ENCODE results near the gene THSD4.

THSD4 gene

GRCh38 chr15:71385026-71385425 is 269.8 kb downstream of the THSD4 start:
- Histone ChIP-seq H3K27ac (ENCODE audit: low read depth, low read length, poor library complexity, severe bottlenecking) (no peak overlapping the region), H3K36me3 (ENCODE audit: insufficient read depth, low read length) (no peaks in the 10 kb centered on the region), H3K9me3 (ENCODE audit: low read length) (no peaks in the 10 kb centered on the region), H4K20me1 (ENCODE audit: insufficient read depth, low read length) (no peaks in the 10 kb centered on the region), H3K9ac (ENCODE audit: low read length) (no peak overlapping the region), H3K4me1 (ENCODE audit: insufficient read depth, low read length, severe bottlenecking) (no peaks in the 10 kb centered on the region), H3K9me2 (ENCODE audit: low read depth, low read length) (no peaks in the 10 kb centered on the region), H2AFZ (ENCODE audit: low read length) (no peak overlapping the region), H3K4me3 (ENCODE audit: low read depth, low read length, poor library complexity, severe bottlenecking) (no peak overlapping the region), H3F3A (ENCODE audit: insufficient read depth, low read length) (no peaks in the 10 kb centered on the region), H3K4me2 (ENCODE audit: low read length) (no peak overlapping the region), H3K27me3 (ENCODE audit: insufficient read depth, low read length) (0 out of 2 replicates have a peak, but pooled peaks cover 4% of the 10 kb centered on the region), H3K79me2 (ENCODE audit: insufficient read depth, low read length) (no peaks in the 10 kb centered on the region)
- no peak for TF ChIP-seq EZH2 (IDR thresholded peaks at IDR 0.05; ENCODE audit: borderline replicate concordance, low read length)
- TF ChIP-seq, protein P1, sequence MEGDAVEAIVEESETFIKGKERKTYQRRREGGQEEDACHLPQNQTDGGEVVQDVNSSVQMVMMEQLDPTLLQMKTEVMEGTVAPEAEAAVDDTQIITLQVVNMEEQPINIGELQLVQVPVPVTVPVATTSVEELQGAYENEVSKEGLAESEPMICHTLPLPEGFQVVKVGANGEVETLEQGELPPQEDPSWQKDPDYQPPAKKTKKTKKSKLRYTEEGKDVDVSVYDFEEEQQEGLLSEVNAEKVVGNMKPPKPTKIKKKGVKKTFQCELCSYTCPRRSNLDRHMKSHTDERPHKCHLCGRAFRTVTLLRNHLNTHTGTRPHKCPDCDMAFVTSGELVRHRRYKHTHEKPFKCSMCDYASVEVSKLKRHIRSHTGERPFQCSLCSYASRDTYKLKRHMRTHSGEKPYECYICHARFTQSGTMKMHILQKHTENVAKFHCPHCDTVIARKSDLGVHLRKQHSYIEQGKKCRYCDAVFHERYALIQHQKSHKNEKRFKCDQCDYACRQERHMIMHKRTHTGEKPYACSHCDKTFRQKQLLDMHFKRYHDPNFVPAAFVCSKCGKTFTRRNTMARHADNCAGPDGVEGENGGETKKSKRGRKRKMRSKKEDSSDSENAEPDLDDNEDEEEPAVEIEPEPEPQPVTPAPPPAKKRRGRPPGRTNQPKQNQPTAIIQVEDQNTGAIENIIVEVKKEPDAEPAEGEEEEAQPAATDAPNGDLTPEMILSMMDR (IDR thresholded peaks at IDR 0.05; ENCODE audit: low read length): no peak

DNA sequence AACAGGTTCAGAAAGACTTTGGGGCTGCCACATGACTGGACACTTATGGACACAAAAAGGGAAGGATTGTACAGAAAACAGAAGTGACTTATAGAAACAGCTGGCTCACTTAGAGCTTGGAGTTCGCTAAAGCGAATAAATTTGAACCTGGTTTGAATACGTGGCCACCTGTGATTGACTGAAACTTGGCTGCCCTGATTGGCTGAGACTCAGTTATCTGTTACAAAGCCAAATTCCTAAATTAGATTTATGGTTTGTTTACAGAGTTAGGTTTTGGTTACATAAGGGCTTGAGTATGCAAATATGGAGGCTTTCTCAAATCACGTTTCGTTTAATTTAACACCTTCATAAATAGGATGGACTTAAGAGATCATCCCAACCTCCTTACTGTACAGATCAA is 270.2 kb downstream of the THSD4 start:
- Histone ChIP-seq H4K20me1 (ENCODE audit: insufficient read depth, low read length) (no peaks in the 10 kb centered on the region), H3K4me3 (ENCODE audit: low read depth, low read length, poor library complexity, severe bottlenecking) (no peak overlapping the region), H3F3A (ENCODE audit: insufficient read depth, low read length) (no peaks in the 10 kb centered on the region), H3K9me3 (ENCODE audit: low read length) (no peaks in the 10 kb centered on the region), H3K79me2 (ENCODE audit: insufficient read depth, low read length) (no peaks in the 10 kb centered on the region), H3K4me1 (ENCODE audit: insufficient read depth, low read length, severe bottlenecking) (no peaks in the 10 kb centered on the region), H3K9me2 (ENCODE audit: low read depth, low read length) (no peaks in the 10 kb centered on the region), H3K4me2 (ENCODE audit: low read length) (no peak overlapping the region), H2AFZ (ENCODE audit: low read length) (no peak overlapping the region), H3K27ac (ENCODE audit: low read depth, low read length, poor library complexity, severe bottlenecking) (no peak overlapping the region), H3K36me3 (ENCODE audit: insufficient read depth, low read length) (no peaks in the 10 kb centered on the region), H3K9ac (ENCODE audit: low read length) (no peak overlapping the region), H3K27me3 (ENCODE audit: insufficient read depth, low read length) (0 out of 2 replicates have a peak, but pooled peaks cover 4% of the 10 kb centered on the region)
- TF ChIP-seq EZH2 (IDR thresholded peaks at IDR 0.05; ENCODE audit: borderline replicate concordance, low read length): no peak
- TF ChIP-seq, protein P1 (IDR thresholded peaks at IDR 0.05; ENCODE audit: low read length): no peak

DNA sequence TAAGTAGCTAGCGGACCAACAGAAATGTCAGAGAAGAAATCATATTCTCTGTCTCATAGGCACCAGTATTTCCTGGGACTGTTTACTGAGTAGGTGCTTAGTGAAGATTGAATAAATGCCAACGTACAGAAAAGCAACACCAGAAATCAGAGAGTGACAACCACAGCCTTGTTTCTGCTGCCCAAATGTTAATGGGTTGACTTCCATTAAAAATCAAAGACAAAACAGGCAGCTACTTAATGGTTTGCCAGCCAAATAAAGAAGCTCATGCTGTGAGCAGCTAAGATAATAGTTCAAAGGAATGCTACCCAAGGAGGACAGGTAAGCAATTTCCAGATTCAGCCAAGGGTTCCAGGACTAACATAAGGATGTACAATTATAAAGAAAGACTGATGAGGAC is 270.7 kb downstream of the THSD4 start:
- no peak overlapping the region for H3K9ac ChIP-seq (ENCODE audit: low read length)
- H3K79me2 ChIP-seq (ENCODE audit: insufficient read depth, low read length): no peaks in the 10 kb centered on the region
- no peaks in the 10 kb centered on the region for H4K20me1 ChIP-seq (ENCODE audit: insufficient read depth, low read length)
- no peaks in the 10 kb centered on the region for H3K36me3 ChIP-seq (ENCODE audit: insufficient read depth, low read length)
- H3K9me3 ChIP-seq (ENCODE audit: low read length): no peaks in the 10 kb centered on the region
- no peaks in the 10 kb centered on the region for H3K9me2 ChIP-seq (ENCODE audit: low read depth, low read length)
- H3K27ac ChIP-seq (ENCODE audit: low read depth, low read length, poor library complexity, severe bottlenecking): no peak overlapping the region
- no peaks in the 10 kb centered on the region for H3K4me1 ChIP-seq (ENCODE audit: insufficient read depth, low read length, severe bottlenecking)
- H3K4me2 ChIP-seq (ENCODE audit: low read length): no peak overlapping the region
- TF ChIP-seq, protein P1 (IDR thresholded peaks at IDR 0.05; ENCODE audit: low read length): no peak
- no peak for TF ChIP-seq EZH2 (IDR thresholded peaks at IDR 0.05; ENCODE audit: borderline replicate concordance, low read length)
- H3K4me3 ChIP-seq (ENCODE audit: low read depth, low read length, poor library complexity, severe bottlenecking): no peak overlapping the region
- H3K27me3 ChIP-seq (ENCODE audit: insufficient read depth, low read length): 0 out of 2 replicates have a peak, but pooled peaks cover 4% of the 10 kb centered on the region
- H3F3A ChIP-seq (ENCODE audit: insufficient read depth, low read length): no peaks in the 10 kb centered on the region
- H2AFZ ChIP-seq (ENCODE audit: low read length): no peak overlapping the region
